Right lung (tissue), 5 donors: Measurements from ENCODE around the gene SPATA33. TPM values are rescaled to one million over a fixed set of nuclear protein-coding genes. Genes with fewer than 3 reads are reported as not detected.

ENCODE experiments used
- DNase-seq, 2 donors: peaks; one replicate each; pipeline ENCODE4 v3.0.0-alpha.2; 2013
- polyA plus RNA-seq, 5 donors: library from polyadenylated mRNA; unstranded; fragments of 120-200 nt; gene quantifications; one replicate each; pipeline versions ENCODE4 v1.2.1 to v1.2.3, GENCODE V29; 2013; ENCODE audit warnings: inconsistent platforms in 1 of 5, low replicate concordance in 1 of 5; ENCODE audit not compliant: insufficient read length in 5 of 5, insufficient read depth in 1 of 5

The SPATA33 gene
- polyA plus RNA-seq, 5 donors, result 12.3 to 16.1 (median 14.2) TPM

GRCh38 chr16:89709166-89709565 lies 51.5 kb downstream of the SPATA33 start:
- DNase-seq, result no peak

GRCh38 chr16:89709716-89710432 lies 52.2 kb downstream of the SPATA33 start:
- no peak for DNase-seq

GRCh38 chr16:89710709-89711564 lies 53.3 kb downstream of the SPATA33 start:
- no peak for DNase-seq

GRCh38 chr16:89711601-89712273 lies 54.1 kb downstream of the SPATA33 start:
- no peak for DNase-seq

- no peak for DNase-seq
Observed at GRCh38 chr16:89712274-89712781, 54.7 kb downstream of the SPATA33 start.

DNA sequence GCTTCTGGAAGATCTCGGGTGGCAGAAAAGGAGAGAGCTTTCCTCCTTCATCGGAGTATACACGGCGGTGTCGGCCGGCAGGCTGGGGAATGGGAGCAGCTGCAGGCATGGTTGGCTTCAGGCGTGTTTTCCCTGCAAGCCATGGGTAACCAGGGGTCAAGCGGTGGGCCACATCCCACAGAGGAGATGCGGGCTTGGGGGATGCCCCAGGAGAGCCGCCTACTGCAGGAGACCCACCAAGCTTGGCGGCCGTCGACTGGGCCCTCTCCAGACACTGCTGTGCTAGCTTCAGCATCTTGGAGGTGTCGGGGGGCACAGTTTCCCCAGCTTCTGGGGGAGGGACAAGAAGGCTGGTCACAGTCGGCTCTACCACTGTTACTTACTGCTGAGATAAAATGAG lies 58.9 kb downstream of the SPATA33 start:
- DNase-seq, result no peak

DNA sequence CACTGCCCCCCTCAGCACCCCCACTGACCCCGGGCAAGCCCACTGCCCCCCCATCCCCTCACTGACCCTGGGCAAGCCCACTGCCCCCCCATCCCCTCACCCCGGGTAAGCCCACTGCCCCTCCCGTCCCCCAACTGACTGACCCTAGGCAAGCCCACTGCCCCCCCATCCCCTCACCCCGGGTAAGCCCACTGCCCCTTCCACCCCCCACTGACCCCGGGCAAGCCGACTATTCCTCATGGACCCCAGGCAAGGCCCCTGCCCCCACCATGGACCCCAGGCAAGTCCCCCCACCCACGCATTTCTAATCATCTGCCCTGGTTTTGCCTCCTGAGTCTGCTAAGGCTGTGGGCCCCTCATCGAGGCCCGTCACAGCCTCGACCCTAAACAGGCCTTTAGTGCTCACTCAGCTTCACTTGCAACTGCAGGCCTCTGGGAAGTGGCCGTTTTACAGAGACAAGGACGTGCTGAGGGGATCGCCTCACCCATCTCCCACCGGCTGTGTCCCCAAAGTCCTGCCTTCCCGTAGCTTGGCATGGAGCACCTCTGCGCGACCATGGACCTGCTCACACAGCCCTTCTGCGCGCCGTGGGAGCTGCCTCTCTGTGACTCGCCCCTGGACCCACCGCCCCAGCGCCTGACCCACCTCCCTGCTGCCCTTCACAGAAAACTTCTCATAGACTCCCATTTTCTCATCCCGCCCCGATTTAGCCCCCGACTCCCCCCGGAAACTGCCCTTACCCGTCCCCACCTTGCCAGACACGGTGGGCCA lies 59.5 kb downstream of the SPATA33 start:
- DNase-seq, result no peak

- DNase-seq, result no peak
Observed at GRCh38 chr16:89717688-89718505, 60.3 kb downstream of the SPATA33 start.

Other genes with a start within 250 kb of the SPATA33 start
- gene ANKRD11, start 167.3 kb upstream of the SPATA33 start, polyA plus RNA-seq, result 100 to 1,000 TPM in 1 of 5 donors, 10 to 100 TPM in 4; 82.4 to 104 (median 91.2) TPM
- 100 to 1,000 TPM in 4 of 5 donors, 10 to 100 TPM in 1; 100.0 to 129 (median 121) TPM for gene SPG7, start 149.4 kb upstream of the SPATA33 start, polyA plus RNA-seq
- gene RPL13, start 97.2 kb upstream of the SPATA33 start, polyA plus RNA-seq, result 1,000 to 10,000 TPM; 2,126 to 4,007 (median 2,543) TPM
- under 1 TPM in 4 of 5 donors, not detected in 1; 0.26 to 0.76 (median 0.33) TPM for gene CPNE7, start 82.1 kb upstream of the SPATA33 start, polyA plus RNA-seq
- gene DPEP1, start 44.2 kb upstream of the SPATA33 start, polyA plus RNA-seq, result 10 to 100 TPM in 1 of 5 donors, 1 to 10 TPM in 4; 4.6 to 13.1 (median 7.0) TPM
- 10 to 100 TPM; 47.5 to 97.3 (median 66.4) TPM for gene CHMP1A, start 128 bp upstream of the SPATA33 start, polyA plus RNA-seq
- gene CDK10, start 28.9 kb downstream of the SPATA33 start, polyA plus RNA-seq, result 100 to 1,000 TPM in 3 of 5 donors, 10 to 100 TPM in 2; 80.3 to 139 (median 102) TPM
- gene SPATA2L, start 43.9 kb downstream of the SPATA33 start, polyA plus RNA-seq, result 1 to 10 TPM; 1.9 to 7.1 (median 3.4) TPM
- gene VPS9D1, start 63.1 kb downstream of the SPATA33 start, polyA plus RNA-seq, result 10 to 100 TPM in 3 of 5 donors, 1 to 10 TPM in 2; 7.7 to 17.1 (median 11.1) TPM
- 10 to 100 TPM; 22.3 to 36.5 (median 30.2) TPM for gene ZNF276, start 63.7 kb downstream of the SPATA33 start, polyA plus RNA-seq
- gene FANCA, start 158.8 kb downstream of the SPATA33 start, polyA plus RNA-seq, result 10 to 100 TPM; 17.8 to 35.9 (median 30.2) TPM
- 10 to 100 TPM; 10.3 to 18.1 (median 11.4) TPM for gene SPIRE2, start 170.6 kb downstream of the SPATA33 start, polyA plus RNA-seq
- gene TCF25, start 215.8 kb downstream of the SPATA33 start, polyA plus RNA-seq, result 100 to 1,000 TPM; 126 to 162 (median 151) TPM